SK-N-SH (cell line): ENCODE measurements around the gene DCXR. TPM values are rescaled to one million over a fixed set of nuclear protein-coding genes. Genes with fewer than 3 reads are reported as not detected.

Experiments used
- CTCF ChIA-PET: fragments of 300-600, 350-600 bp; formaldehyde crosslinking; extraction: SDS; loops from one replicate; lab custom pipeline; 2021; lab: Yijun Ruan, JAX
- POLR2A ChIA-PET: fragments of 350-600 bp; sonication (Branson Sonifier 250); formaldehyde crosslinking; extraction: SDS; loops from one replicate; lab custom pipeline; 2020; ENCODE audit warnings: antibody characterized with exemption, inconsistent platforms; lab: Yijun Ruan, JAX
- DNase-seq: peaks from one replicate; pipeline ENCODE4 v3.0.0; 2012
- H2AFZ ChIP-seq: fragments of 200-600 bp; sonication (generic); 2 replicates; pipeline ENCODE4 v1.8.1; 2016; ENCODE audit warnings: antibody characterized with exemption, mild to moderate bottlenecking, low read depth
- H3F3A ChIP-seq: fragments of 200-600 bp; sonication (generic); replicated peaks from 2 replicates; pipeline ENCODE3; 2016; ENCODE audit warnings: antibody characterized with exemption, mild to moderate bottlenecking; ENCODE audit not compliant: insufficient read depth
- H3K27ac ChIP-seq, 2 experiments: fragments of 200-500 bp in 1 of 2; fragments of 200-600 bp in 1 of 2; sonication (Bioruptor generic) in 1 of 2; sonication (generic), shearing (Covaris generic) in 1 of 2; 2 replicates each; pipeline versions ENCODE4 v1.5.1 to v1.6.1; 2014 to 2016; ENCODE audit warnings: low read depth in 2 of 2, inconsistent platforms in 1 of 2, low read length in 1 of 2, mild to moderate bottlenecking in 1 of 2, mixed read lengths in 1 of 2
- H3K27me3 ChIP-seq: fragments of 200-600 bp; sonication (generic), shearing (Covaris generic); 2 replicates; pipeline ENCODE4 v1.6.1; 2016; ENCODE audit warnings: mixed run types; ENCODE audit not compliant: insufficient read depth
- H3K36me3 ChIP-seq, 2 experiments: fragments of 200-500 bp in 1 of 2; fragments of 200-600 bp in 1 of 2; sonication (Bioruptor generic) in 1 of 2; sonication (generic) in 1 of 2; replicated peaks in 1 of 2; 2 replicates each; pipeline versions ENCODE3 to v1.5.1; 2014 to 2016; ENCODE audit warnings: low read length in 1 of 2, mild to moderate bottlenecking in 1 of 2; ENCODE audit not compliant: insufficient read depth in 2 of 2, control insufficient read depth in 1 of 2
- H3K4me1 ChIP-seq, 2 experiments: fragments of 200-500 bp in 1 of 2; fragments of 200-600 bp in 1 of 2; sonication (Bioruptor generic) in 1 of 2; sonication (generic), shearing (Covaris generic) in 1 of 2; 2 replicates each; pipeline versions ENCODE4 v1.5.1 to v1.6.1; 2014 to 2016; ENCODE audit warnings: low read depth in 1 of 2, low read length in 1 of 2, mixed run types in 1 of 2; ENCODE audit not compliant: insufficient read depth in 2 of 2, control insufficient read depth in 1 of 2
- H3K4me2 ChIP-seq: fragments of 200-600 bp; sonication (generic), shearing (Covaris generic); 2 replicates; pipeline ENCODE4 v1.6.1; 2017; ENCODE audit warnings: mixed run types
- H3K4me3 ChIP-seq, 2 experiments: fragments of 200-500 bp in 1 of 2; fragments of 200-600 bp in 1 of 2; sonication (Bioruptor generic) in 1 of 2; sonication (generic), shearing (Covaris generic) in 1 of 2; 2 replicates each; pipeline versions ENCODE4 v1.5.1 to v1.8.1; 2014 to 2016; ENCODE audit warnings: low read depth in 2 of 2, inconsistent platforms in 1 of 2, low read length in 1 of 2, mild to moderate bottlenecking in 1 of 2, mixed read lengths in 1 of 2, moderate library complexity in 1 of 2
- H3K79me2 ChIP-seq: fragments of 200-600 bp; sonication (generic); 2 replicates; pipeline ENCODE4 v1.8.1; 2017; ENCODE audit warnings: mild to moderate bottlenecking; ENCODE audit not compliant: insufficient read depth
- H3K9ac ChIP-seq: fragments of 200-600 bp; sonication (generic); 2 replicates; pipeline ENCODE4 v1.6.1; 2017; ENCODE audit warnings: mixed run types
- H3K9me2 ChIP-seq: fragments of 200-600 bp; sonication (generic); 2 replicates; pipeline ENCODE4 v1.6.1; 2017; ENCODE audit warnings: mixed run types
- H3K9me3 ChIP-seq: fragments of 200-600 bp; sonication (generic); 2 replicates; pipeline ENCODE4 v1.6.1; 2017; ENCODE audit warnings: mixed run types, mild to moderate bottlenecking, moderate library complexity
- H4K20me1 ChIP-seq: fragments of 200-600 bp; sonication (generic); 2 replicates; pipeline ENCODE4 v1.6.1; 2017; ENCODE audit warnings: mild to moderate bottlenecking, mixed run types; ENCODE audit not compliant: insufficient read depth
- CHD2 ChIP-seq: fragments of 150-350 bp; IDR thresholded peaks from 2 replicates; pipeline ENCODE4 v1.6.1; 2018; ENCODE audit warnings: low read length; ENCODE audit not compliant: partially characterized antibody
- ELF1 ChIP-seq: IDR thresholded peaks from 2 replicates; pipeline ENCODE4 v1.4.0; 2012
- EP300 ChIP-seq, 2 experiments: IDR thresholded peaks; 2 replicates each; pipeline versions ENCODE4 v1.4.0 to v1.6.1; 2012; ENCODE audit warnings: borderline replicate concordance in 1 of 2, low read depth in 1 of 2, low read length in 1 of 2
- JUND ChIP-seq: IDR thresholded peaks from 2 replicates; pipeline ENCODE4 v1.4.0; 2012
- MAX ChIP-seq: IDR thresholded peaks from 2 replicates; pipeline ENCODE4 v1.4.0; 2012; ENCODE audit warnings: low read depth
- NRF1 ChIP-seq: IDR thresholded peaks from 2 replicates; pipeline ENCODE4 v1.6.1; 2012; ENCODE audit warnings: low read depth, mild to moderate bottlenecking, low read length
- RAD21 ChIP-seq: IDR thresholded peaks from 2 replicates; pipeline ENCODE4 v1.6.1; 2012; ENCODE audit warnings: mild to moderate bottlenecking, low read length
- RCOR1 ChIP-seq: fragments of 150-350 bp; IDR thresholded peaks from 2 replicates; pipeline ENCODE4 v1.6.1; 2017; ENCODE audit warnings: antibody characterized with exemption, low read length
- REST ChIP-seq: IDR thresholded peaks from 2 replicates; pipeline ENCODE4 v1.6.1; 2012; ENCODE audit warnings: mild to moderate bottlenecking, low read depth, low read length, moderate library complexity
- RFX5 ChIP-seq: IDR thresholded peaks from 2 replicates; pipeline ENCODE4 v1.6.1; 2012; ENCODE audit warnings: mild to moderate bottlenecking, improper control_type of control experiment, low read length
- RXRA ChIP-seq: IDR thresholded peaks from 2 replicates; pipeline ENCODE4 v1.4.0; 2012; ENCODE audit warnings: low read depth, mild to moderate bottlenecking, borderline replicate concordance
- TEAD4 ChIP-seq: IDR thresholded peaks from 2 replicates; pipeline ENCODE4 v1.4.0; 2012; ENCODE audit warnings: mild to moderate bottlenecking, borderline replicate concordance; ENCODE audit not compliant: insufficient read depth
- USF1 ChIP-seq: IDR thresholded peaks from 2 replicates; pipeline ENCODE4 v1.4.0; 2012; ENCODE audit warnings: low read depth, borderline replicate concordance
- USF2 ChIP-seq: fragments of 150-350 bp; IDR thresholded peaks from 2 replicates; pipeline ENCODE4 v1.6.1; 2017; ENCODE audit warnings: antibody characterized with exemption, low read length, low read depth, borderline replicate concordance
- WGBS: methylation state at CpG from one replicate; pipeline ENCODE4 v1.1.6; 2017; ENCODE audit warnings: low lambda C conversion rate; 5-methylcytosine and 5-hydroxymethylcytosine counted together
- polyA plus RNA-seq, 3 experiments: library from polyadenylated mRNA; depleted of rRNA; stranded (reverse); fragments of >200 nt; gene quantifications; 2 replicates each; pipeline ENCODE4 v1.2.3, GENCODE V29; 2012

The DCXR gene
- polyA plus RNA-seq, 1 of the 3 experiments (the other 2 are of a cell fraction), result 190 TPM

- DNase-seq, result no peak
- peaks cover 0 to 29% of the 10 kb centered on the region in 2 experiments; a peak in 2 of 4 replicates for H3K4me1 ChIP-seq
- no peak overlapping the region for H3K9ac ChIP-seq
- H3K4me2 ChIP-seq, result no peak overlapping the region
- 95% methylated on average over 12 of the region's 20 CpGs for WGBS
- H2AFZ ChIP-seq, result no peak overlapping the region
- ChIA-PET CTCF (interaction anchor here (1.2 to 35.7 kb wide), 6 partner anchors 9 to 84 kb away, joined by 4 to 1216 read pairs (median 14); partner anchors contain the start of genes CENPX, LRRC45, MAFG and NOTUM), POLR2A (interaction anchor here (0.8 to 1.0 kb wide), 2 partner anchors 45 to 52 kb away, joined by 3 read pairs; no protein-coding TSS in a partner anchor)
- H3K36me3 ChIP-seq, result peaks cover 0 to 3% of the 10 kb centered on the region in 2 experiments
- no peaks in the 10 kb centered on the region for H3K9me2 ChIP-seq
- H3K27me3 ChIP-seq, result no peaks in the 10 kb centered on the region
- no peaks in the 10 kb centered on the region for H4K20me1 ChIP-seq
- H3K79me2 ChIP-seq, result no peaks in the 10 kb centered on the region; the same call in 1 of the 2 replicates
- no peak for TF ChIP-seq USF1
- no peak for TF ChIP-seq RFX5
- TF ChIP-seq JUND, result no peak
- TF ChIP-seq REST, result no peak
- no peak for TF ChIP-seq RCOR1
- no peak for TF ChIP-seq ELF1
- no peak for TF ChIP-seq NRF1
- no peak for TF ChIP-seq EP300 (IDR thresholded peaks at IDR 0.05; ENCODE audit: borderline replicate concordance in 1 of 2, low read depth in 1 of 2, low read length in 1 of 2)
- TF ChIP-seq TEAD4, result no peak
- TF ChIP-seq USF2, result no peak
- TF ChIP-seq RAD21, result no peak
- TF ChIP-seq MAX, result no peak
- TF ChIP-seq CHD2, result no peak
- no peak for TF ChIP-seq RXRA
- no peak overlapping the region; a peak in 1 of 4 replicates for H3K27ac ChIP-seq
- H3F3A ChIP-seq, result no peaks in the 10 kb centered on the region
- no peaks in the 10 kb centered on the region for H3K9me3 ChIP-seq
- H3K4me3 ChIP-seq, result no peak overlapping the region
Measured at GRCh38 chr17:82012261-82012639, 25.2 kb downstream of the DCXR start.
